H1 (cell line): ENCODE results near the gene SEC23IP. TPM values are rescaled to one million over a fixed set of nuclear protein-coding genes. Genes with fewer than 3 reads are reported as not detected.

ENCODE experiments used
- BCL11A ChIP-seq, 2 experiments: IDR thresholded peaks; one replicate each; pipeline ENCODE4 v1.6.1; 2011; ENCODE audit warnings: low read depth in 2 of 2, low read length in 2 of 2, mild to moderate bottlenecking in 2 of 2
- CBX8 ChIP-seq: fragments of 300-800, 300-1000 bp; sonication (generic); IDR thresholded peaks from 2 replicates; pipeline ENCODE4 v1.7.1; 2016; ENCODE audit warnings: low read depth, low read length, borderline replicate concordance
- CHD2 ChIP-seq: IDR thresholded peaks from 2 replicates; pipeline ENCODE4 v1.6.1; 2012; ENCODE audit warnings: low read length, improper control_type of control experiment
- CHD7 ChIP-seq: fragments of 300-600 bp; sonication (generic); IDR thresholded peaks from 2 replicates; pipeline ENCODE4 v1.7.1; 2012; ENCODE audit warnings: low read length, moderate library complexity, mild to moderate bottlenecking, inconsistent platforms; ENCODE audit not compliant: insufficient replicate concordance
- JUND ChIP-seq: IDR thresholded peaks from 2 replicates; pipeline ENCODE4 v1.6.1; 2011; ENCODE audit warnings: mild to moderate bottlenecking, improper control_type of control experiment, low read length
- POLR2AphosphoS5 ChIP-seq: IDR thresholded peaks from 2 replicates; pipeline ENCODE4 v1.6.1; 2011; ENCODE audit warnings: low read depth, low read length
- SAP30 ChIP-seq: fragments of 300-600 bp; sonication (generic); IDR thresholded peaks from 2 replicates; pipeline ENCODE4 v1.7.1; 2012; ENCODE audit warnings: low read length, moderate library complexity, mild to moderate bottlenecking, inconsistent platforms; ENCODE audit not compliant: insufficient read depth, insufficient replicate concordance
- SIX5 ChIP-seq: IDR thresholded peaks from 2 replicates; pipeline ENCODE4 v1.6.1; 2011; ENCODE audit warnings: mild to moderate bottlenecking, low read depth, low read length
- TAF7 ChIP-seq: optimal IDR thresholded peaks from 2 replicates; pipeline ENCODE3; 2011; ENCODE audit warnings: low read depth, mild to moderate bottlenecking, inconsistent platforms, low read length, moderate library complexity, borderline replicate concordance
- TCF12 ChIP-seq: IDR thresholded peaks from 2 replicates; pipeline ENCODE4 v1.6.1; 2011; ENCODE audit warnings: low read depth, mild to moderate bottlenecking, low read length
- polyA plus RNA-seq, 7 experiments: library from polyadenylated mRNA; depleted of rRNA in 3 of 7; stranded (reverse) in 5 of 7; unstranded in 2 of 7; fragments of >200 nt in 5 of 7; fragments of 200-250 nt in 2 of 7; gene quantifications; 1 replicate in 5 of 7; 2 replicates in 1 of 7; 4 replicates in 1 of 7; pipeline versions ENCODE4 v1.2.1 to v1.2.3, GENCODE V29; 2011 to 2013; ENCODE audit warnings: missing spikeins in 2 of 7, mixed read lengths in 2 of 7
- total RNA-seq: library from RNA; stranded (reverse); fragmentation: NEBNext Ultra II Directional; extraction: Animal tissue kit (Norgen Biotek cat#: 25700); gene quantifications from 2 replicates; pipeline ENCODE4 v1.2.1, GENCODE V29; 2021

The SEC23IP gene
- total and polyA plus RNA-seq, 2 of the 8 experiments (the other 6 are each of a cell fraction or from before 2014, with no cell fraction given), result 29.0 to 105 TPM

- TF ChIP-seq CHD7 (no peak), SIX5 (no peak), CHD2 (no peak), BCL11A (IDR thresholded peaks at IDR 0.05; ENCODE audit: low read depth in 2 of 2, low read length in 2 of 2) (no peak), POLR2AphosphoS5 (no peak), TCF12 (no peak), SAP30 (no peak), JUND (no peak), CBX8 (no peak), TAF7 (no peak)
Observed at GRCh38 chr10:119878524-119878923, 14.0 kb upstream of the SEC23IP start (continued).
